Omental fat pad (tissue), 4 donors: Measurements from ENCODE around the gene SLBP. TPM values are rescaled to one million over a fixed set of nuclear protein-coding genes. Genes with fewer than 3 reads are reported as not detected.

Source experiments
- ATAC-seq: fragments of 150-250 bp; one replicate; pipeline ENCODE4 v1.9.1; 2016; ENCODE audit warnings: mild to moderate bottlenecking, moderate library complexity; ENCODE audit not compliant: low FRiP score
- DNase-seq: peaks from one replicate; pipeline ENCODE4 v3.0.0-alpha.2; 2019; ENCODE audit warnings: low spot score
- total RNA-seq, 4 donors: library from RNA; depleted of rRNA; stranded (reverse); fragments of >200 nt; gene quantifications; one replicate each; pipeline ENCODE4 v1.1.0, GENCODE V29; 2016
- TF ChIP-seq, protein P1 (sequence below), 3 donors: fragments of 450-650 bp; IDR thresholded peaks; one replicate each; pipeline ENCODE4 v1.5.1; 2016 to 2017; ENCODE audit warnings: antibody characterized with exemption in 3 of 3, mild to moderate bottlenecking in 3 of 3, moderate library complexity in 2 of 3

Gene SLBP
- total RNA-seq, 4 donors from 2014 or later = 33.3 to 58.4 (median 40.3) TPM

DNA sequence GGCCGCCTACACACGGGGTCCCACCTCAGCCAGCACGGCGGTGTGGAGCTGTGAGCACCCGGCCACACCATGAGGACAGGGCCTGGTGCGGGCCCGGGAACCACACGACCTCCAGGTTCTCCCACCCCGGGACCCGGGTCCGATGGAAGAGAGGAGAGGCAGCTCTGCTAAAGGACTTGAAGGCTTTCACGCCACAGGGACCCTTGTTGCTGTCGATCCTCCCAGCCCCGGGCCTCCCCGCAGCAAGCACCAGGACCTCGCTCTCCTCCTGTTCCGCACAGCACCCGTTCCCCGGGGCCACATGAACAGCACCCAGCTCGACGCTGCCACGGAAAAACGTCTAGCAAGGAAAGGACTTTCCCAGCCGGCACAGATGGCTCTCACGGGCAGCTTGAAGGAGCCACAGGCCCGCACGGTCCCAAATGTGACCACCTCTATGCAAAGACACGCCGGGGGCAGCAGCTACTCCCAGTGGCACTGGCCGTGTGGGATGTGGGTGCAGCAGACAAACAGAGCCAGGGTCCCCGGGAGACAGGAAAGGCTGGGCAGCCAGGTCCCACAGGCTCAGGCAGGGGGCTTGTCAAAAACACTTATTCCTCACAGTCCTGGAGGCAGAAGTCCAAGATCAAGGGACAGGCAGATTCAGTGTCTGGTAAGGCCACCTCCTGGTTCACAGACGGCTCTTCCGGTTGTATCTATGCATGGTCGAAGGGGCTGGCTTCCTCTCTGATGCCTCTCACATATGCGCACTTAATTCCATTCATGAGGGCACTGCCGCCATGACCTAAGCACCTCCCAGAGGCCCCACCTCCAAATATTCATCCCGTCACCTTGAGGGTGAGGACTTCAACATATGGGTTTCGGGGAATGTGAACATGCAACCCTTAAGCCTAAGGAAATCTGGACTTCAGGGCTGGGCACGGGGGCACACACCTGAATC lies 52.7 kb downstream of the SLBP start:
- DNase-seq (no peak), ATAC-seq (no peak)
- TF ChIP-seq, protein P1, sequence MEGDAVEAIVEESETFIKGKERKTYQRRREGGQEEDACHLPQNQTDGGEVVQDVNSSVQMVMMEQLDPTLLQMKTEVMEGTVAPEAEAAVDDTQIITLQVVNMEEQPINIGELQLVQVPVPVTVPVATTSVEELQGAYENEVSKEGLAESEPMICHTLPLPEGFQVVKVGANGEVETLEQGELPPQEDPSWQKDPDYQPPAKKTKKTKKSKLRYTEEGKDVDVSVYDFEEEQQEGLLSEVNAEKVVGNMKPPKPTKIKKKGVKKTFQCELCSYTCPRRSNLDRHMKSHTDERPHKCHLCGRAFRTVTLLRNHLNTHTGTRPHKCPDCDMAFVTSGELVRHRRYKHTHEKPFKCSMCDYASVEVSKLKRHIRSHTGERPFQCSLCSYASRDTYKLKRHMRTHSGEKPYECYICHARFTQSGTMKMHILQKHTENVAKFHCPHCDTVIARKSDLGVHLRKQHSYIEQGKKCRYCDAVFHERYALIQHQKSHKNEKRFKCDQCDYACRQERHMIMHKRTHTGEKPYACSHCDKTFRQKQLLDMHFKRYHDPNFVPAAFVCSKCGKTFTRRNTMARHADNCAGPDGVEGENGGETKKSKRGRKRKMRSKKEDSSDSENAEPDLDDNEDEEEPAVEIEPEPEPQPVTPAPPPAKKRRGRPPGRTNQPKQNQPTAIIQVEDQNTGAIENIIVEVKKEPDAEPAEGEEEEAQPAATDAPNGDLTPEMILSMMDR (IDR thresholded peaks at IDR 0.05) = no peak

DNA sequence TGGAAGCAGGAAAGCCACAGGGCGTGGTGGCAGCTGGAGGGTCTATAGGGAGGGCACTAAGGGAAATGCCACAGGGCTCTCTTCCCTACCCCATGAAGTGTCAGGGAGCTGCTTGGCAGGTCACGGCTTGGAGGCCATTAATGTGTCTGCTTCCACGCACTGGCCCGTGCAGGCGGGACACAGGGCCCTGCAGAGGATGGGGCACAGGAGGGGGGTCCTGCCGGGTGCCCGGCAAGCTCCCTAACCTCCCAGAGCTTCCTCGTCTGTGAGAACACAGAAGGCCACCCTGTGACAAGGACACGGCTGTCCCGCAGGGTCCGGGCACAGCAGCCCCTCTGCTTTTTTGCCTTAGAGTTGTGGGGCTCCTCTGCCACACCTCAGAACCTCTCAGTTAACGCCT lies 53.5 kb downstream of the SLBP start:
- ATAC-seq (no peak), DNase-seq (no peak)
- TF ChIP-seq, protein P1 (IDR thresholded peaks at IDR 0.05) = no peak

DNA sequence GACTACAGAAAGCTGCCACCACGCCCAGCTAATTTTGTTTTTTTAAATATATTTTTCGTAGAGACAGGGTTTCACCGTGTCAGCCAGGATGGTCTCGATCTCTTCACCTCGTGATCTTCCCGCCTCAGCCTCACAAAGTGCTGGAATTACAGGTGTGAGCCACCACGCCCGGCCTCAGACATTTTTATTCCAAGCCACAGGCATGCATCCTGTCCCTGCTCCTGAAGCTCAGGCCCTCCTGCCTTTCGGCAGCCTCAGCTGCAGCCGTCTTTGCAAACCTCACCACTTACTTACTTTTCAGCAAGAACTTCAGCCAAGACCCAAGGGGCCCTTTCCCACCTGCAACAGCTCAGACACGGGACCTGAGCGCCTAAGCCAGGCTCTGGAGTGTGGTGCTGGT lies 54.0 kb downstream of the SLBP start:
- ATAC-seq = no peak
- DNase-seq = no peak
- TF ChIP-seq, protein P1 (IDR thresholded peaks at IDR 0.05) = no peak

DNA sequence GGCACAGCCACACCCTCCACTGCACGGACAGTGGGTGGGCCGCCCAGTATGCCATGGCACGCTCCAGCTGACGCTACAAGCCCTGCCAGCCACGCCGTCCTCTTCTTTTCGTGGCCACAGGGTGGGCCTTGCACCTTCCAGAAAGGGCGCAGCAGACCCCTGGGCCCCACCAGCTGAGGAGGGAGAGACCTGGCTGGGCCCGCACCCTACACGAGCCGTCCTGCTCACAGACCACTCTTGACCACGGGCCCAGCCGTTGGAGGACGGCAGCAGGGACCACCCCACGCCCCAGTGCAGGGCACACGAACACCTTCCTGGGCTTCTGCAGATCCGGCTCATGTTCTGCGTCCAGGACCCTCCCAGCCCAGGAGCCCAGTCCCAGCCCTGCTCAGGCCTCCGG lies 55.1 kb downstream of the SLBP start:
- ATAC-seq (no peak), DNase-seq (no peak)
- TF ChIP-seq, protein P1 (IDR thresholded peaks at IDR 0.05) = no peak

DNA sequence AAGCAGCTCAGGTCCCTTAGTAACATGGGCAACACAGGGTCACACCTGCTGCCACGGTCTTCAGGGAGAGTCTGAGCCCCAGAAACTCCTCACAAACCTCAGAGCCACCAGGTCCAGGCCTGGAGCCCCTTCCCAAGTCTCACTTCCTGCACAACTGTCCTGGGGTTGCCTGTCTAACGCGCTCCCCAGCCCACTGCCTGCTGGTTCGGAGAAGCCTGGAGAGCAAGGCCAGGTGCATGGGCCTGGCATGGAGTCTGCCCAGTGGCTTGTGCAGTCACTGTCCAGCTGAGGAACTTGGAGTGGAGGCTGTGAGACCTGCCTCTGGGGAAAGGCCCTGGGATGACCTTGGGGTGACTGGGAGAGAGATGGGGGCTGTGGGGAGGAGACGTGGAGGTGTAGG lies 56.0 kb downstream of the SLBP start:
- TF ChIP-seq, protein P1 (IDR thresholded peaks at IDR 0.05) = no peak
- ATAC-seq (no peak), DNase-seq (no peak)

DNA sequence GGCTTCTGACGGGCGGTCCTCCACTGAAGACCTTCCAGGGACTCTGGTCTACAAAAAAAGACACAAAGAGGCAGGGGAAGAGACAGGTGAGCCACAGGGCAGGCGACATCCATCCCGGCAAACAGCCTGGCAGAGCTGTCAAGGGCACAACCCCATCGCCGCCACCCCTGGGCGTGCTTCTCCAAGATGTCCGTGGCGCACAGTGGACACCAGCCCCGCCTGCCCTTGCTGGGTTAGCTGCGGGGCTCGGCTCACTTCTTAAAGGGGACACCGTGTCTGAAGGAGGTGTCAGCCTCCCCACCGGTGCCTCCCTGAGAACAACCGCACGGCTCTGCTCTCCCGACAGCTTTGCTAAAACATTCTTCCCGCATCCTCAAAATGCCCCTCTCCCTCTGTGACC lies 56.4 kb downstream of the SLBP start:
- TF ChIP-seq, protein P1 (IDR thresholded peaks at IDR 0.05) = no peak
- DNase-seq = no peak
- ATAC-seq = no peak

DNA sequence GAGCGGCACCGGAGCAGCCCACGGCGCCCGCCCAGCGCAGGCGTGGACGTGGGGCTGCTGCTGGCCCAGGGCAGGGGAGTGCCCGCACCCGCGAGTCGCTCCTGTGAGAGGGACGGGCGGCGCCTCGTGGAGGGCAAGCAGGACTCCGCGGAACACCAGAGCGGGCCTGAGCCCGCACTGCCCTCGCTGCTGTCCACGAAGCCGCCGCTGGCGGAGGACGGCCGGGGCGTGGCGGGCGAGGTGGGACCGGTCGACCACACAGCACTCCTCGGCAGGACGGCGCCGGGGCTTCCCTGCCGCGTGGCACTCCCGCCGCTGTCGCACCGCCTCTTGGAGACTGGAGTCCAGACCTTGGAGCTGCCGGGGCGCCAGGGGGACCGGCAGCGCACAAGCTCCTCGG lies 57.0 kb downstream of the SLBP start:
- TF ChIP-seq, protein P1 (IDR thresholded peaks at IDR 0.05) = no peak
- no peak for ATAC-seq
- DNase-seq = no peak
